Esophagus squamous epithelium (tissue), 4 donors: Measurements from ENCODE around the gene IFNA16.

Source experiments
- CTCF ChIP-seq, 6 experiments: fragments of 450-650 bp in 4 of 6; fragments of 200-600 bp in 2 of 6; sonication (generic) in 2 of 6; IDR thresholded peaks; one replicate each; pipeline ENCODE4 v1.5.1; 2016 to 2019; ENCODE audit warnings: antibody characterized with exemption in 6 of 6, mild to moderate bottlenecking in 4 of 6, moderate library complexity in 4 of 6
- POLR2A ChIP-seq, 4 donors: fragments of 450-650 bp; IDR thresholded peaks; one replicate each; pipeline ENCODE4 v1.6.1; 2017; ENCODE audit warnings: antibody characterized with exemption in 4 of 4, mild to moderate bottlenecking in 4 of 4, moderate library complexity in 3 of 4

- TF ChIP-seq POLR2A (IDR thresholded peaks at IDR 0.05) (no peak), CTCF (IDR thresholded peaks at IDR 0.05) (no peak)
Measured at GRCh38 chr9:21251190-21251589, 34.1 kb upstream of the IFNA16 start.
